ENCODE results near the gene CEP57L1.
"Not testable (repeated sequence)": the region's sequence is repeated elsewhere in the genome, so short reads cannot be mapped to it uniquely, and the experiment has no call there.

The CEP57L1 gene

GRCh38 chr6:109172101-109172746 lies 76.9 kb downstream of the CEP57L1 start:
- no peak for DNase-seq (ENCODE audit: low spot score)

DNA sequence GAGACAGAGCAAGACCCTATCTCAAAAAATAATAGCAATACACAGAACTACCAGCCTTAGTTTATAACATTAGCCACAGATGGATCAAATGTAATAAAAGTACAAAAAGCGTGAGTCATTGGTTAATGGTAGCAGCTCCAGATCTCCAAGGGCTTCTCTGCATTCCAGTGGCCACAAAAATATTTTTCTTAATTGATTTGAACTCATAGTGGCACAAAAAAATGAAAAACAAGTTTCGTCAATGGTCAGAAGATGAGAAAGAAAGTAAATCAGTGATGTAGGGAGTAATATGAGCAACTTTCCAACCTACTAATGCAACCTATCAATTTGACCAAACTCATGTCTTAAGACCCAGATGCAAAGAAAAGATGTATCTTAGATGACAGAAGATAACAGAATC lies 79.6 kb downstream of the CEP57L1 start:
- DNase-seq (ENCODE audit: low spot score): no peak

- no peak for DNase-seq (ENCODE audit: low spot score)
Measured at GRCh38 chr6:109178921-109179320, 83.6 kb downstream of the CEP57L1 start.

GRCh38 chr6:109179507-109179906 lies 84.2 kb downstream of the CEP57L1 start:
- no peak for DNase-seq (ENCODE audit: low spot score)

DNA sequence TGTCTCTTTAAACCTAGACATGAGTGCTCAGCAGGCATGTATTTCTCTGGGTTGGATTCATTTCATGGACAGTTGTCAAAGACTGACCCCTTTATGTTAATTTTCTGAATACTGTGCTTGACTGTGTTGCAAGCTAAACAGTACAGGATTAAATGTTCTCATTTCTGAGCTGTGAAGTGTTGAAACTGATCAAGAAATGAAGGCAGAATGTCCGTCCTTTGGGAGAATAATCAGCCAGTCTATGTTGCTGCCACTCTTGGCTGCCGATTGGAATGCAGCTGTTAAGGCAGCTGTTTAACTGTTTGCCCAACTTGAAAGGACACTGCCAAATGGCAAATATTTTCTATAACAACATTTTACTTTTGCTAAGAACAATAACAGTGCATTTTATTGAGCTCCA lies 87.3 kb downstream of the CEP57L1 start:
- no peak for DNase-seq (ENCODE audit: low spot score)

DNA sequence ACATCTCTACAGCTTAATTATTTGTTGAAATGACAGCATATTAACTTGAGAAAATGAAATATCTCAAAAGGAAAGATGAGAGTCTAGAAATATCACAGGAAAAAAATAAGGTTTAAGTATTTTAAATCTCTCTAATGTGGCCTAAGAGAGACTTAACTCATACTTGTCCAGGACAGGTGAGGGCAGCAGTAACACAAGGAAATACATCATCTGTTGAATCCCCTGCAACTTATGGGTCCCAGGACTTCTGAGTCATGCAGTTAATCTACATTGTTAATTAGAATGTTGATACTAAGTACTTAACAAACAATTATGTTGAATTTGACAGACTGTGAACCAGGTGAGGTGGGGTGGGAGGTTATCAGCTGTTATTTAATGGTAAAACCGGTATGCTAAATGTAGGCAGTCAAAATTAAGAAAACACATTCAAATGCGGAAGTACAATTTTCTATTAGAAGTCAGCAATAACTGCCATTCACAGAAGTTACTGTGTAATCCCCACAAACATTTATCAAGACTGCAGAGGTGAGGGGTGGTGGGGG lies 87.9 kb downstream of the CEP57L1 start:
- no peak for DNase-seq (ENCODE audit: low spot score)

GRCh38 chr6:109184638-109185037 lies 89.3 kb downstream of the CEP57L1 start:
- DNase-seq (ENCODE audit: low spot score): no peak

- no peak for DNase-seq (ENCODE audit: low spot score)
Measured at GRCh38 chr6:109186012-109186411, 90.7 kb downstream of the CEP57L1 start.

- peak; percentile 58 for DNase-seq (ENCODE audit: low spot score)
Measured at GRCh38 chr6:109187399-109188114, 92.2 kb downstream of the CEP57L1 start.

GRCh38 chr6:109188115-109188411 lies 92.8 kb downstream of the CEP57L1 start:
- no peak for DNase-seq (ENCODE audit: low spot score)

GRCh38 chr6:109191368-109191767 lies 96.1 kb downstream of the CEP57L1 start:
- DNase-seq (ENCODE audit: low spot score): not testable (repeated sequence)

- DNase-seq (ENCODE audit: low spot score): no peak
Measured at GRCh38 chr6:109192865-109193264, 97.6 kb downstream of the CEP57L1 start.

DNA sequence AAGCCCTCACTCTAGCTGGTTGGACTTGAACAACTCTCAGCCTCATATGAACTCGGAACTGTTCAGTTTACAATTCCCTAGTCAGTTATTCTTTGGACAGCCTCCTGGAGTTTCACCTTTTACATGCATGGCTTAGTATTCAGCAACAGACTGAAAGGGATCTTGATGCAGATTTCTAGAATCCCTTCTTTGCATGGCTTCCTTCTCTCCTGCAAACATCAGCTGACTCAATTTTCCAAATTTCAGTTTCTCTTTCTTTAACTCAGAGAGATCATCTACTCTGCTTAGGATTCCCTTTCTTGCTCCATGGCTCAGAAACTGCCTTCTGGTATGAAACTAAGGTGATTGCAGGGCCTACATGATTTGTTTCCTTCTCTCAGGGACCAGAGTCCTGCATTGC lies 99.6 kb downstream of the CEP57L1 start:
- no peak for DNase-seq (ENCODE audit: low spot score)

DNA sequence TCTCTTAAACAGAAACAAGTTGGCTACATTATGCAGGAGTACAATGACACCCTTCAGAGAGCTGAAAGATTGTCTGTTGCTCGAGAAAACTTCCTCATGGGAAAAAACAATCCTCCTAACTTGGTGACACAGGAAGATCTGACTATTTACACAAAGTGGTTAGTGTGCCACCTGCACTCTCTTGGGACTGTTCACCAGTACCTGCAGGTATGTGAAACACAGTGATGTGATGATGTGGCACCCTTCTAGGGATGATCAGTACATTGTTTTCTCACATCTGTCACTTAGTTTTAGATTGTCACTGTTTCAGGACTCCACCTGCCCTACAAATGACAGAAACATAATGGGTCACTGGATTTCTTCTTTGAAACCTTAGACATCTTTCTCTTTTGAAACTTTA lies 101.8 kb downstream of the CEP57L1 start:
- DNase-seq (ENCODE audit: low spot score): no peak

DNA sequence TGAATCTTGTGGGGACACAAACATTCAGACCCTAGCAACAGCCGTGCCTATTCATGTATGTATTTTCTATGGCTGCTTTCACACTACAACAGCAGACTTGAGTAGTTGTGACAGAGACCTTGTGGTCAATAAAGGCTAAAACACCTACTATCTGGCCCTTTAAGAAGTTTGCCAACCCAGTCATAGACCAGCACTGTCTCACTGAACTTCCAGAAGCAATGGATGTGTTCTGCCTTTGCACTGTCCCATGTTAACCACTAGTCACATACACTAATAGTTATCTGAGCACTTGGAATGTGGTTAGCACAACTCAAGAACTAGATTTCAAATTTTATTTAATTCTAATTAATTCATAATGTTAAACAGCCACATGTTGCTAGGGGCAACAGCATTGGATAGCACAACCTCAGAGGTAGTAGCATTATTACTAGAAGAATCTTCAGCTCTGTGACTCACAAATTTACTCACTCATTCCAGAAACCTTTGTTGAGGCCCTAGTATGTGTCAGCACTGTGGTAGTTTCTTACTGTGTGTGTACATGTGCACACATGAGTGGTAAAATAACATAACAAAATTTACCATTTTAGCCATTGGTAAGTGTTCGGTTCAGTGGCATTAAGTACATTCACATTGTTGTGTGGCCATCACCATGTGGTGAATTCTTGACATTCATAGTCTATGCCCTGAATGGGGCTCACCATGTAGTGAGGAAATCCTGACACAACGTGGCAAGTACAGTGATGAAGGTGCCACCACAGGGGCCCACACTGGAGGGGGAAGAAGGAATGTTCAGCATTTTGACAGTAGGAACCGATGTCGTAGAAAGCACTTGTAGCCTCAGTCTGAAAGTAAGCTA lies 107.3 kb downstream of the CEP57L1 start:
- no peak for DNase-seq (ENCODE audit: low spot score)

GRCh38 chr6:109204511-109204910 lies 109.2 kb downstream of the CEP57L1 start:
- DNase-seq (ENCODE audit: low spot score): no peak

DNA sequence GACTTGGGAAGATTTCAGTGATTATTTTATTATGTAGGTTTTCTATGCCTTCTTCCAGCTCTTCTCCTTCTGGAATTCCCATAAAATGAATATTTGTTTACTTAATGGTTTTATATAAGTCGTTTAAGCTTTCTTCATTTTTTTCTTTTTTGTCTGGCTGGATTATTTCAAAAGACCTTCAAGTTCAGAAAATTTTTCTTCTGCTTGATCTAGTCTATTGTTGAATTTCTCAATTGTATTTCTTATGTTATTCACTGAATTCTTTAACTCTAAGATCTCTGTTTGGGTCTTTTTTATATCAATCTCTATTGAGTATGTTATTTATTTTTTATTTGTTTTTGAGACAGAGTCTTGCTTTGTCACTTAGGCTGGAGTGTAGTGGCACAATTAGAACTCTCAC lies 117.4 kb downstream of the CEP57L1 start:
- DNase-seq (ENCODE audit: low spot score): no peak

Measured in CD4-positive, alpha-beta T cell treated with Interleukin-6 at 100 ng/mL for 8 hours (primary cell).